Measurements from ENCODE around the gene RAB9A.

- TF ChIP-seq POLR2AphosphoS5 (IDR thresholded peaks at IDR 0.05; ENCODE audit: low read length), result no peak
- TF ChIP-seq SP1 (IDR thresholded peaks at IDR 0.05; ENCODE audit: low read depth, low read length), result no peak
- no peak for TF ChIP-seq RCOR1 (conservative IDR thresholded peaks at IDR 0.05; ENCODE audit: low read depth, low read length)
- no peak for TF ChIP-seq EZH2 (IDR thresholded peaks at IDR 0.05; ENCODE audit: borderline replicate concordance, control insufficient read depth, low read depth, low read length)
- no peak for TF ChIP-seq RAD21 (IDR thresholded peaks at IDR 0.05; ENCODE audit: insufficient read depth, low read depth, low read length)
- no peak for TF ChIP-seq CBX5 (IDR thresholded peaks at IDR 0.05; ENCODE audit: low read depth)
- TF ChIP-seq SUZ12 (IDR thresholded peaks at IDR 0.05; ENCODE audit: unreplicated experiment), result no peak
- TF ChIP-seq, protein P1, sequence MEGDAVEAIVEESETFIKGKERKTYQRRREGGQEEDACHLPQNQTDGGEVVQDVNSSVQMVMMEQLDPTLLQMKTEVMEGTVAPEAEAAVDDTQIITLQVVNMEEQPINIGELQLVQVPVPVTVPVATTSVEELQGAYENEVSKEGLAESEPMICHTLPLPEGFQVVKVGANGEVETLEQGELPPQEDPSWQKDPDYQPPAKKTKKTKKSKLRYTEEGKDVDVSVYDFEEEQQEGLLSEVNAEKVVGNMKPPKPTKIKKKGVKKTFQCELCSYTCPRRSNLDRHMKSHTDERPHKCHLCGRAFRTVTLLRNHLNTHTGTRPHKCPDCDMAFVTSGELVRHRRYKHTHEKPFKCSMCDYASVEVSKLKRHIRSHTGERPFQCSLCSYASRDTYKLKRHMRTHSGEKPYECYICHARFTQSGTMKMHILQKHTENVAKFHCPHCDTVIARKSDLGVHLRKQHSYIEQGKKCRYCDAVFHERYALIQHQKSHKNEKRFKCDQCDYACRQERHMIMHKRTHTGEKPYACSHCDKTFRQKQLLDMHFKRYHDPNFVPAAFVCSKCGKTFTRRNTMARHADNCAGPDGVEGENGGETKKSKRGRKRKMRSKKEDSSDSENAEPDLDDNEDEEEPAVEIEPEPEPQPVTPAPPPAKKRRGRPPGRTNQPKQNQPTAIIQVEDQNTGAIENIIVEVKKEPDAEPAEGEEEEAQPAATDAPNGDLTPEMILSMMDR (IDR thresholded peaks at IDR 0.05 in 2 of 3, conservative IDR thresholded peaks at IDR 0.05 in 1 of 3; ENCODE audit: control insufficient read depth in 2 of 3, extremely low read depth in 1 of 3, insufficient read depth in 1 of 3, low read depth in 3 of 3, low read length in 3 of 3), result no peak
- no peak for TF ChIP-seq ZBTB11 (CRISPR knock-in tag; IDR thresholded peaks at IDR 0.05)
- no peak for TF ChIP-seq FOXK2 (IDR thresholded peaks at IDR 0.05)
Measured at GRCh38 chrX:13694359-13694758, 5.4 kb downstream of the RAB9A start.
